ENCODE results near the gene VPS13D.
"Not testable (repeated sequence)": the region's sequence is repeated elsewhere in the genome, so short reads cannot be mapped to it uniquely, and the experiment has no call there.

The VPS13D gene

DNA sequence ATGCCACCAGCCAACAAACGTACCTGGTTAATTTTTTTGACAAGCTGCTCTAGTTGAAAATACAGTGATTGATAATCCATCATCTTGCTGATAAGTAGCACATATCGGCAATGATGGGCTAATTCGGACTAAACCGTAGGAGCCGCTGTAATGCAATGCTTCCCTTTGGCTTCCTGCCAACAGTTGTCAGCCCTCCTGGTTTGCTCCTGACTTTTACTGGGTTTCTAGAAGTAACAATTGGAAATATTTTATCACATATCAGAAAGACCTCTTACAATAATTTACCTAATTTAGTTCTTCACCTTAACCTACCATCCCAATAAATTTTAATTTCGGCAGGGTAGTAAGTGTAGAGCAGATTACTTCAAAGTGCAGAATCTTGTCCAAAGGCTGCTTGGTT lies 239.7 kb downstream of the VPS13D start:
- DNase-seq (ENCODE audit: low spot score): no peak

DNA sequence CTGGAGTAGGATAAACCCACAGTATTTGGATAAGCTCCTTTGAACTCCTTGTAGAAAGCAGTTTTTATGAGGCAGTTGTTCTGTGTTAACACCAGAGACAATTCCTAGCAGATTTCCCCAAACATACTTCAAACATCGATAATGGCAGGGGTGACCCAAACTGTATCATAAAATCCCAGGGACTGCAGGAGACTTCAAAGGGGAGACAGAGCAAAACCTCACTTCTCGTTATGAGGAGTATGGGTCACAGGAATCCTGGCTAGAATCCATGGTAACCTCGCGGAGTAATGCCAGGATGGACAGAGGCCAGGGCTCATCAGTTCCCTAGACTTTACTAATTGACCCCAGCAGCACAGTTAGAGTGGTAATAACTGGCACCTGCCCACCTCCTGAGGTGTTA lies 240.2 kb downstream of the VPS13D start:
- DNase-seq (ENCODE audit: low spot score): no peak

DNA sequence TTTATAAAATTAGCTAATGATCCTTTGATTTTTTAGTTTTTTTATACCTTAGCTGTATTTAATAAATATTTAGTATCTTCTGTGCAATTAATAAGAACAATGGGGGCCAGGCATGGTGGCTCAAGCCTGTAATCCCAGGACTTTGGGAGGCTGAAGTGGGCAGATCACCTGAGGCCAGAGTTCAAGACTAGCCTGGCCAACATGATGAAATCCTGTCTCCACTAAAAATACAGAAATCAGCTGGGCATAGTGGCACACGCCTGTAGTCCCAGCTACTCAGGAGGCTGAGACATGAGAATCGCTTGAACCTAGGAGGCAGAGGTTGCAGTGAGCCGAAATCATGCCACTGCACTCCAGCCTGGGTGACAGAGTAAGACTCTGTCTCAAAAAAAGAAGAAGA lies 241.1 kb downstream of the VPS13D start:
- DNase-seq (ENCODE audit: low spot score): not testable (repeated sequence)

DNA sequence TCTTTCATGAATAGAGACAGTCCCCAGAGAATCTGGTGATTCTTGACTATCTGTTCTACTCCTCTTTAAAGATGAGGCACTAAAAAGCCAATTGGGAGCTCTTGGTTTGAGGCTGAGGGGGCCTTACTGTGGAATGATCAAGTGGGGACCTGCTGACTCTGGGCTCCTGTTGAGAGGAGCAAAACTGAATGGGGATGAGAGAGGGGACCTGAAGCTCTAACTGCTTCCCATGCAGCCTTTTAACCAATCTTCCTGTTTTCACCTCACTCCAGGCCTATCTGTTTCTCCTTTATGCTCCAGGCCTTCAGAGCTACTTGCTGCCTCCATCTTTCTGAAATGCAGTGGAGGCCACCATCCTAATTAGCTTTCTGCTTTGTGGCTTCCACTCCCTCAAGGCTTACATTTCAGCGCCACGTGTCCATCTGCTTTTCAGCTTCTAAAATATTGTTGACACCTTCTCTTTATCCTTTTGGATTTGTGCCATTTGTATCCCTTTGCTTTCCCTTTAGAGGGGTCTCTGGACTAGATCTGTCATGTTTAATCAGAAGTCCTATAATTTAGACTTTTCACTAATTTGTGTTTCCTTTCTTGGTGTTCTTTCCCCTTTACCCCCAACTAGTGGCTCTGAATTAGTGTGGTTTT lies 242.4 kb downstream of the VPS13D start:
- DNase-seq (ENCODE audit: low spot score): no peak

DNA sequence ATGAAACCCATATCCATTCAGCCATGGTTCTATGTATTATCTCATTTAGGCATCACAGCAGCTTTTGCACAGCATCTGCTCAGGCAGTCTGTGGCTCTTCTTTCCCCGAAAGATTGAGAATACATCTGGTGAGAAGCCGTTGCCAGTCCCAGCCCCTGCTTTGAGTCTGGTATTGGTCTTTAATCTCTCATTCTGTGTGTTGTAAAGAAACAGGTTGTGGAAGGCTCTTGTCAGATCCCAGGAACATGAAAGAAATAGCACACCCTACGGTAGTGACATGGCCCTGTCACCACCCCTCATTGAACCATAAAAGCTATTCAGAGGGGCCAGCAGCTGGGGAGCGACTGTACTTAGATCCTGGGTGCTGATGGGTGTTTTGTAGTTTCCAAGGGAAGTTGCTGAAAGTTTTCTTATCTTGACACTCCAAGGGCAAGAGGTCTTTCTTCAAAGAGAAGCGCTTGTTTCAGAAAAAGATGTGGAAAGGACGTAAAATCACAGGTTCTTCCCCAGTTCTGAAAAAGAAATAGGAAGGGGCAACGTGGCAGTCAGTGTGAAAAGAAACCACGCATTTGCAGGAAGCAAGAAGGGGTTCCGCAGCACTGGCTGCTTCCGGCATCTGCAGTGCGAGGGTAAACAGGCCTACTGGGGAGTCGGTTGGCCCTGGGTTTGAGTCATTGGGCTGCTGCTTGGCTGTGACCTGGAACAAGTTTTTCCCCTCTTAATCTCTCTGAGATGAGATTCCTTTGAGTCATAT lies 243.1 kb downstream of the VPS13D start:
- peak; percentile 11 for DNase-seq (ENCODE audit: low spot score)

DNA sequence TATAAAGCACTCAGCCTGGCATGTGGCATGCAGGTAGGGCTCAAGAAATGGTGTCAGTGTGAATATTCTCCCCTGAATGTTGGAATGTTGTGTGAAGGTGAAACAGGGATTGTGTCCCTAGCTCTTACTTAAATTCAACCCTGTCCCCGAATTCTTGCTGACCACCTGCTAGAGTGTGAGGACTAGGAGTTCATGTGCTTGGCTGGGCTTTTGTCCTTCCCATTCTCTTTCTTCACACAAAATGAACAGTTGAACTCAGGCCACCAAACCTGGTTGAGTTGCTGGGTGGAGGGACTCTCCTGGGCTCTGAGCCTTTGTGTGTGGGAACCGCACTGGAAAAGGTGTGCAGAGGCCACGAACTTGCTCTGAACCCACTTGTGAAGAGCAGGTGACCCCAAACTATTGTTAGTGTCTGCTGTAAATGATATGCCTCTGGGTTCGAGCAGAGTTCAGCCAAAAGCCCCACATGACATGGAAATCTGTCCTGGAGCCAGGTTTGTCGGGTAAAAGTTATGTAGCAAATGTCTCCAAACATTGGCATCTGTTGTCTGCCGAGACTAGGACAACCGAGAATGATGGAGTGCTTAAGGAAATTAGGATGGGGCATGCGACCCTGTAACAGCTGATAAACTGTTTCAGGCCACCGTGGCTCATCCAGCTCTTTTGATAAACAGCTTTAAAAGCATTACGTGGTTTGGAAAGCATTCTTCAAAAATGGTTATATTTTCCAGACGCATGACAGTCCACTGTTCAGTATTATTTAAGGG lies 243.9 kb downstream of the VPS13D start:
- no peak for DNase-seq (ENCODE audit: low spot score)

DNA sequence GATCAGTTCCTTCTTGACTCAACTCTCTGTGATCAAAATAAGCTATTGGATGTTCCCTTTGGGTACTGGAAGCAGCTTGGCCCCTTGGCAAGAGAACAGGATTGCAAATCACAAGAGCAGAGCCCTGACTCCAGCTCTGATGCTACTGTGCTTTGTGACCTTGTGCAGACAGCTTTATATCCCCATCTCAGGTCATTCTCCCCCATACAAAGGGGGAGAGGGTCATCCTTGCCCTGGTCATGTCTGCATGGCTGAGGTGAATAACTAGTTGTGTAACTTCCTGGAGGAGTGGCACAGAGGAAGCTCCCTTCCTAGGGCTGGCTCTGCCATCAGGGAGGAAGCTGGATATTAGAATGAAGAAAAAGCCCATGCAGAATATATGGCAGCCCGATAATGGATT lies 245.3 kb downstream of the VPS13D start:
- DNase-seq (ENCODE audit: low spot score): no peak

DNA sequence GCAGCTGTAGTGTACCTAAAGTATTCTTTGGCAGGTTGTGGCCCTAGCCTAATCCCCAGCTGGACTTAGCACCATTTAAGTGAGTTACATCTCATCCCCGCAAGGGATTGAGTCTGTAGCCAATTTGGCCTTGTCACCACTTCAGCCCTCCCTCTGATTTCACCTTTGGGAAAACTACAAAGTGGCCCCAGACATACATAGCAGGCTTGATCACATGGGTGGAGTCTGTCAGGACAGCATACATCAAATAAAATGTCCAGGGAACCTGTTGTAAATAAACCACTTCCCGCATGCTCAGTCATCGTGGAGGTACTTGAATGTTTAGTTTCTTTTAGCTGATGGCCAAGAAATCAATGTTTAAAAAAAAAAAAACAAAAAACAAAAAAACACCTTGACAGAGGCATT lies 245.7 kb downstream of the VPS13D start:
- no peak for DNase-seq (ENCODE audit: low spot score)

DNA sequence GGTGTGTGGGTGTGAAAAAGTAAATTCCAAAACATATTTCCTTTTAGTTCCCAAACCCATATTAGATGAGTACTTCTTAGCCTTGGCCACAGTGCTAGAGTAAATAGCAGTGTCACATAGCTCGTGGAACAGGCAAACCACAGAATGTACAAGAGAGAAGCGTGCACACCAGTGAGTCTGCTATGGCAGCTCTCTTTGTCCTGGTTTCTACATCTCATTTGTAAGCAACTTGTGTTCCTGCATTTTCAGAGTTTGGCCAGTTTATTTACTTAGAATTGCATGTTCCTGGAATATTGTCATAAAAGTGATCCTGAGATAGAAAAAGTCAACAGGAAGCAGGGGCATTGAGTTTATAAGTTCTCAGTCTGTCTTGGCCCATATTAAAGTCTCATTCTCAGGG lies 246.1 kb downstream of the VPS13D start:
- DNase-seq (ENCODE audit: low spot score): no peak

DNA sequence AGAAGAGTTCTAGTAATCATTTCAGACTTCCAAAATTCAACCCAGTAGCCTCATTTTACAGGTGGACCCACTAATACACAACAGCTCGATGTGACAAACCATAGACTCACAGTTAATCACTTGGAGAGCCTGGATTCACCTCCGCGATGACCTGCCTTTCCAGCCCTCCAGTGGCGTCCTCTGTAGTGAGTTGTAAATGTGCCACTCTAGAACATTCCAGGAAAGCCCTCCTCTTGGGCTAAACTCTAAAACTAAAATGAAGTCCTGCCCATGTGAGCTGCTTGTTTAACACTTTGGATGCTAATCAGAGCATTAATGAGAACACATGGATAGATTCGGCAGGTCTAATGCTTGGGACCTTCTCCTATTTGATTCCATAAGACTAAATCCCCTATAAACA lies 247.5 kb downstream of the VPS13D start:
- DNase-seq (ENCODE audit: low spot score): no peak

DNA sequence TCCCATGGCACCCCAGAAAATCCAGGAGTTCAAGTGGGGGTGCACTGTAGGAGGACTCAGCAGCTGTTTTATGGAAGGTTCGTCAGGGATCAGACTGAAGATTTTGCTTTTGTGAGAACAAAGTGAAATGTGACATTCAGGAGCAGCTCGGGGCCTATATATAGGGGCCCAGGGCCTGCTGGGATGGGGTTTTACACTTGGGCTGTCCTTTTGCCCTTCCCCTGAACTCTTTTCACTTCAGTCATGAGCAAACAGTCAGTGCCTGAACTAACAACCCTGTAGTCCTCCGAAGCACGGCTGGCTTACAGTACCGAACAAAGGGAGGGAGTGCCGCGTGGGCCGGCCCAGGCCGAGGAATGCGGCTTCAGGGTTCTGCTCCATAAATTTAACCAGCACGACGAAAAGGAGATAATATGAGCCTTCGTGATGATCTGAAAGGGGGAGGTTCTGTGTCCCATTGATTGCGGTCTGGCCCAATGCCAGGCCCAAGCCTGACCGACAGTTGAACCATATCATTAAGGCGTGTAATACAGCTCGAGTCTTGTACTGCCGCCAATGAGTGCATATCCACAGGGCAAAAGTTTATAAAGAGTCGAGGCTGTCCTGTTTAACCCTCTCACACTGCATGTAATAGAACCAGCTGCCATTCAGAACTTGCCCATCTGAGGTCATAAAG lies 248.2 kb downstream of the VPS13D start:
- peak; percentile 83 for DNase-seq (ENCODE audit: low spot score)

DNA sequence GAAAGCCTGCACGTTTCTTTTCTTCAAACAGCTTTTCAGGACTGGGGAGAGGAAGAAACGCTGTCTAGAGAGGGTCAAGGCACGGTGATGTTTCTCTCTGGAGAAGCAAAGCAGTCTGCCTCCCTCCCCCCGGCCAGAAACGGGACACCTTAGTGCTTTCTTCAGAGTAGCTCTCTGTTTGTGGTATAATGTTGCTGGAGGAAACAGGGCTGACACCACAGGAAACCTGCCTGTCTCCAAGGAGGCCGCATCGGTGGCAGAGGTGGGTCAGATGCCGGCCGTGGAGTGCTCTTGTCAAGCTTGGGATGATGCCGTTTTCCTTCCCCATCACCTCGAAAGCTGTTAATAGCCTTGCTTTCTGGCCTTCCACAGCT lies 248.8 kb downstream of the VPS13D start:
- no peak for DNase-seq (ENCODE audit: low spot score)

DNA sequence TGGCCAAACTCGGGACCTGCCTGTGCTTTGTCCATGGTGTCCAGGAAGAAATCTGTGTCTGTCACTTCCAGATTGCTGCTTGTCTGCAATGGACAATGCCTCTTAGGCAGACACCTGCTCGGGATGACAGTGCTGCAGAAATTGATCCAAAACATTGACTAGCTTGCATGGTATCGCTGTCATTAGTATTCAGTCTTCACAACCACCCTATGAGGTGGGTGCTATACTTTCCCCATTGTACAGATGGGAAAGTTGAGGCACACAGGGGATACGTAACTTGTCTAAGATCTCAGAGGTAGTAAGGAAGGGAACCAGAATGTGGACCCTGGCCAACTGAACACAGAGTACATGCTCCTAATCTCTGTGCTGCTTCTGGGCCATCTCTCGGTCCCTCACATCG lies 249.5 kb downstream of the VPS13D start:
- DNase-seq (ENCODE audit: low spot score): no peak

DNA sequence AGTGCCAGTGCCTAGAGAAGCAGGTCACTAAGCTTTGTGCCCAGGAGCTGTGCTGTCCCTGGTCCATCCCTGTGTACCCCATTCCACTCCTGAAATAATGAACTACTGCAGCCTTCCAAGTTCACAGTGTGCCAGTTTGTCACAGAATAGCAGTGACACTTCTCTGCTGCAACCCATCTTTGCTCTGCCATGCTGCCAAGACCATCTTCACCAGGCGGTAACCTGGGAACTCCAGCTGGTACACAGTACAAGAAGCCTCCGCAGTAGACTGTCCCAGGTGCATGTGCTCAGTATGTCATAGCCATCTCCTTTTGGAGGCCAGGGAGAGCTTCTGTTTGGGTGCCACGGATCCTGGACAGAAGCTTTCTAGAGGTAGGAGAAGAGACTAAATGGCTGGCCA lies 250.2 kb downstream of the VPS13D start:
- no peak for DNase-seq (ENCODE audit: low spot score)

DNA sequence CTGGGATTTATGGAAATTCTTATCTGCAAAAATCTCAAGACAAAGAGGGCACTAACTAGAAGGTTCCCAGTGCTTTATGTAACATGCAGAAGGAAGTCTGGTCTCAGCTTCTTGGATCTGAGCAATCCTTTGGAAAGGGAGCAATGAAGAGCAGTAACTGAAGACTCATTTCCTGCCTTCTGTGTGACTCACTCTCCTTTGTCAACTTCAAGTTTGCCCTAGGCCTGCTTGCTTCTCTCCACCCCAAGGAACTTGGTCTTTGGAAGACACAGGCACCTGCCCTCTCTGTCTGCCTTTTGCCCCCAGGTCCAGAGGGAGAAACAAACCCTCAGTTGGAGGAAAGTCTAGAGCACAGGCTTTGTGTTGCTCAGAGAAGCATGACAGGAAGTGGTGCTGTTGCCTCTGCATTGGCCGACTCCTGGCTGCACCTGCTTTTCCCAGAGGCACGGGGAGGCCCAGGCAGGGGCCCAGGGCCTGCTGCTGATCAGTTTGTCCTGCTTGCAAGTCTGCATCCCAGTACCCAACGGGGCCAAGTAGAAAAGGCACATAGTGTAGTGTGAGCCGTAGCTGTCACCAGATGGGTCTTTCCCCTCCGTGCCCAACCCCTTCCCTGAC lies 251.0 kb downstream of the VPS13D start:
- no peak for DNase-seq (ENCODE audit: low spot score)

DNA sequence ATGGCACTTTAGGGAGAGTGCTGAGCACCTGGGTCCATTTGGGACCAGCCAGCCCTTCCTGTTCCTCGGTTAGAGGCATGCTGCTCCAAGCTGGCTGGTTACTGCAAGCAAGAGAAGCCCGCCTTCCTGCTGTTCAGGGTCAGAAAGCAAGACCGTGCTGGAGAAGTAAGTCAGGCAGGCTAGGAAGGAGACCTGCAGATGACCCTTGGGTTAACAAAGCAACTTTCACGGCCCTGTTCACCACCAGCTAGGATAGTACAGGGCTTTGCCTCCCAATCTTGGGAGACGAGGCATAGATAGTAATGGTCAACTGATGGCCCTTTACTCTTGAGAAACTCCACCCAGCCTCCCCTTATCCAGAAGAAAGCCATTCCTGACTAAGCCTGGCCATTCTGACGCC lies 252.1 kb downstream of the VPS13D start:
- no peak for DNase-seq (ENCODE audit: low spot score)

DNA sequence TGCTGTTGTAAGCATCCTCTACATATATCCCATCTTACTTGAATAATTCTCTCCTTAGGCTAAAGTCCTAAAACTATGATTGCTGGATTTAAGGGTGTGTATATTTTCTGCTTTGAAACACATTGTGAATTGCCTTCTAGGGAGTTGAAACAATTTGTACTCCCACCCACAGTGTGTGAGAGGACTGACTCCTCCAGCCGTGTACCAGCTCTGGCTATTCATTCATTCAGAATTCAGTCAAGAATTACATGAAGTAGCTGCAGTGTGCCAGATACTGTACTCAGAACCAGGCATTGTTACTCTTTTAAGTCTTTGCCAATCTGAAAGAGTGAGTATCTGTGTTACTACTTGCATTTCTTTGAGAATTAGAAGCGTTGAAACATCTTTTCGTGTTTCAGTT lies 253.2 kb downstream of the VPS13D start:
- DNase-seq (ENCODE audit: low spot score): no peak

DNA sequence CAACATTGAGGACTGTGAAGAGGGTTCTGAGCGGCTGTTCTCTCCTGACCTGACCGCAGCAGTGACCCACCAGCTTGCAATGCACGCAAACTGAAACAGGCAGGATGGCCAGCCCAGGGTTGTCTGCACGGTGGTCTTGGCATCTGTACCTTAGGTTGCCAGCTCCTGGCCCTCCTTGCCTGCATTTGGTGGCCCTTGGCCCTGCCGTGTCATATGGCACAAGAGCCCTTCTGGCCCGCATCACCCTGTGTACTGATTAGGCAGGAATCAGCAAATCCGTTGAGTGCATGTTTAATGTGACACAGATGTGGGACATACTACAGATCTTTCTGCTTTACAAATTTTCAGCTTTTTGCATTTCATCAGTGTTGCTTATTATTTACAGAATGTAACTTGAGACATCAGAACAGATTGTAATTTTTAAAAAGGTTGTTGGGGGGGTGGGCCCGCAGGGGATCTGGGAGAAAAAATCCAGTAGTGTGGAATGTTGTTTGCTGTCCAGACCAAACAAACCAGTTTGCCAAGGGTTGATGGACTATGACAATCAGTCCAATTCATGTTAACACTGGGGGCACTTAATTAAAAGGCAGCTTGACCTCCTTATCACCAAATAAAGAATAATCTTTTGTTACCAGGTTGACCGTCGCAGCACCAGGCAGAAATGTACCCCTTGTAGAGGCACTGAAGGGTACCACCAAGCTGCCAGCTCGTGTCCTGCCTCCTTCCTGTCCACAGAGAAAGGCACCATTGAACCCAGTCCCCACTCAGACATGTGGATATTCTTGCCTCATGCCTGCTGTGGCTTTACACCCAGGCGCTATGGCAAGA lies 255.6 kb downstream of the VPS13D start:
- DNase-seq (ENCODE audit: low spot score): no peak

DNA sequence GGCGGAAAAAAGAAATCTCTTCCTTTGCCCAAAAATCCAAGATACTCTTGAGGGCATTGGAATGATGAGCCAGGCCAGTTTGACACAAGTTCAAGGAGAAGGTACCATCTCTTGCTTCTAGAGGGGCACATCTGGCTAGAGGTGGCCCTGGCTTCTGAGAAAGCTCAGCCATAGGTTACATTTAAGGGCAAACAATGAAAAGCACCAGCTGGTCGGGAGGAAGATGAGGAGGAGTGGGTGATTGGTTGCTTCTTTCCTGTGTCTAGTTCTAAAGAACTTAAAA lies 256.2 kb downstream of the VPS13D start:
- no peak for DNase-seq (ENCODE audit: low spot score)

DNA sequence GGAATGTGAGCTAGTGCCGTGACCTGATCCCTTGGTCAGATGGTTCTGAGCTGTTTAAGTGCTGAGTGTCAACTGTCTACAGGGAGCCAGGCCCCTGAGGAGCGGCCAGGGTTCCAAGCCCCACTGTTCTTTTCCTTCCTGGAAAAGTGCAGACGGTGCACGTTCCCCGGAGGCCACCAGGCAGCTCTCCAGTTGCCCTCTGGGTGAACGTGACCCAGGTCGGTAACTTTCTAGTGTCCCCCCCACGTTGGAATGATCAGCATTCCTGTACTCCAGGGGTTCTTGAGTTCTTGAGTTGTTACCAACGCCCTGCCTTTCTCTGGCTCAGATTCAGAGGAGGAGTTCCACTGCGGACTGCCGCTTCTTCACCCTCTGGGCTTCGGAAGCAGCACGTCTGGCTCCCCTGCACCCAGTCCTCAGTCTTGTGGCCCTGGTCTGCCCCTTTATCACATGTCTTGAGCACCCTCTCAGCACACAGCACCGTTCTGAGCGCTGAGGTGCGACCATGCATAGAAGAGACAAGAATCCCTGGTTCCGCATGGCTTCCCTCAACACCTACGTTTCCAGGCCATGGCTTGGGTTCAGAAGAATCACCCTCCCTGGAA lies 256.7 kb downstream of the VPS13D start:
- DNase-seq (ENCODE audit: low spot score): no peak

DNA sequence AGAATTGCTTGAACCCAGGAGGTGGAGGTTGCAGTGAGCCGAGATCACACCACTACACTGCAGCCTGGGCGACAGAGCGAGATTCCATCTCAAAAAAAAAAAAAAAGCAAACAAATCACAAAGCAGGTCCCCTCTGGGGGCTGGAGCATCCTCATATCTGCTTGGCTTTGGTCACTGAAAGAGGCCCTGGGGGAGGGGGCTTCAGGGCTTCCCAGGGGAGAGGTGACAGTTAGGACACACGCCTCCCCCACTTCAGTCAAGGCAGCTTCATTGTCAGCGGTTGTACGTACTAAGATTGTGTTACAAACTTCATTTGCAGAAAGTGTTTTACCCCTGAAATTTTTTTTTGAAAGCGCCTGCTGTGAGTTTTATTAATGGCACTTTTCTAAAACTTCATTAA lies 257.7 kb downstream of the VPS13D start:
- no peak for DNase-seq (ENCODE audit: low spot score)

All from hematopoietic multipotent progenitor cell treated with erythropoietin and hydrocortisone succinate and interleukin-3 and kit ligand, for 15 days (in vitro differentiated cells).